Measurements from ENCODE around the gene TMEM87B. TPM values are rescaled to one million over a fixed set of nuclear protein-coding genes. Genes with fewer than 3 reads are reported as not detected.

TMEM87B gene
- total RNA-seq, 1 experiment from 2014 or later, result 16.3 TPM

DNA sequence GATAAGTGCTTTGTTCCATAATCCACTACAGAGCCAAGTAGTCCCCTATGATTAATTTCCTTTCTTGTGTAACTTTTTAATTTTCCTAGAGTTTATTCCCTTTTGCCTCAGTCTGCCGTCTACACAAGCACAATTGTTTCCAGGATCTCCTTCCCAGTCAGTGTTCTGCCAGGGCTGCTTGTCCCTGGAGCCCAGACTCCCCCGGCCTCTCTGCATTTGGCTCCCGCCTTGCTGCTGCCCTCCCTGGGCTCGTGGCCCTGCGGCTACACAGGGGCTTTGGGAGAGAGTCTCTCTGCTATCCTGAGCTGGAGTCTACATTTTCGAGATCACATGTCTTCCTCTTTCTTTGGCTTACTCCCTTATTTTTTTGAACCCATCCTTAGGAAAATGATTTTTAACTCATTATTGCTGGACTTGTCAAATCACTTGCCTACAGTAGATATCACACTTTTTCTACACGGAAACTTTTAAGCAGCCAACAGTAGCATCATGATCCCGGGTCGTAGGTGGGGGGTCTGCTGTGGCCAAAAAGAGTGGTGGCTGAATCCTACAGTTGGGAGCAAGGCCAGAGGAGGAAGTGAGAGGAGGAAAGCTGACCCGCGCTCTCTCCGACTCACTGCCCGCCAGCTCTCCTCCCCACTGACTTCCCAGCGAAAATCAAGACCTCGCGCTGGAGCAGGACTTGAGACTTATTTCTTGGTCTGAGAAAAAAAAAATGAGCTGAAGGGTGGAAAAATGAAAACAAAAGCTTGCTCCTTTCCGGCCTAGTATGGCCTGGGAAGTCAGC is 92.5 kb downstream of the TMEM87B start:
- H3K4me3 ChIP-seq (ENCODE audit: low read depth, low read length), result no peak overlapping the region
- DNase-seq, result no peak
- no peak overlapping the region for H3K27ac Mint-ChIP-seq (ENCODE audit: unreplicated experiment)
- no peaks in the 10 kb centered on the region for H3K27me3 ChIP-seq (replicated peaks; ENCODE audit: control insufficient read depth, insufficient read depth, low read length)
- no peaks in the 10 kb centered on the region for H3K4me1 Mint-ChIP-seq (ENCODE audit: low read depth, unreplicated experiment)
- H3K36me3 Mint-ChIP-seq (ENCODE audit: insufficient read depth, unreplicated experiment), result peaks cover 5% of the 10 kb centered on the region
- H3K9me3 Mint-ChIP-seq (ENCODE audit: unreplicated experiment), result no peaks in the 10 kb centered on the region
- no peak for TF ChIP-seq CTCF (IDR thresholded peaks at IDR 0.05; ENCODE audit: insufficient read depth in 1 of 2, low read depth in 1 of 2, low read length in 1 of 2, severe bottlenecking in 1 of 2, unreplicated experiment in 1 of 2)
- intact Hi-C loops (cut with micrococcal nuclease; ENCODE audit: unreplicated experiment), result no loop called here
- CTCF ChIA-PET, result no interaction called here
- H3K9me3 ChIP-seq, result no peaks in the 10 kb centered on the region
- POLR2A ChIA-PET, result no interaction called here
- H3K27me3 Mint-ChIP-seq (ENCODE audit: insufficient read depth, unreplicated experiment), result peaks cover 5% of the 10 kb centered on the region
- BruUV-seq (replicated peaks), result no TSS peak
- H3K36me3 ChIP-seq (ENCODE audit: control insufficient read depth, insufficient read depth, low read length), result no peaks in the 10 kb centered on the region
- no peaks in the 10 kb centered on the region for H3K4me1 ChIP-seq
- H3K4me3 Mint-ChIP-seq (ENCODE audit: unreplicated experiment), result no peak overlapping the region

DNA sequence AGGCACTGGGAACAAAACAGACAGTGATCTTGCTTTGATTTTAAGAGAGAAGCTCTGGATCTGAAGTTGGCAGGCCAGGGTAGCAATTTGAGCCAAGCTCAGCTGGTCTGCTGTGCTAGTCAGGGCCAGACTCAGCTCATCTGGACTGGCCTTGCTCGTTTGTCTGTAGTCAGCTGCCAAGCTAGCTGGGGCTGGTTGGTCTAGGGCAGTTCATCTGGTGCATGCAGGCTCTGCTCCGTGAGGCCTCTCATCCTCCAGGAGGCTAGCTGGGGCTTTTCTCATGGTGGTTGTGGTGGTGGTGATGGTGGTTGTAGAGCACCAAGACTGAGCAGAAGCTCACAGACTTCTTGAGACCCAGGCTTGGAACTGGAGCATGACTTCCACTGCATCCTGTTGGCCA is 93.4 kb downstream of the TMEM87B start:
- Mint-ChIP-seq H3K27ac (ENCODE audit: unreplicated experiment) (no peak overlapping the region), H3K4me3 (ENCODE audit: unreplicated experiment) (no peak overlapping the region), H3K36me3 (ENCODE audit: insufficient read depth, unreplicated experiment) (peaks cover 5% of the 10 kb centered on the region), H3K4me1 (ENCODE audit: low read depth, unreplicated experiment) (no peaks in the 10 kb centered on the region), H3K9me3 (ENCODE audit: unreplicated experiment) (no peaks in the 10 kb centered on the region), H3K27me3 (ENCODE audit: insufficient read depth, unreplicated experiment) (peaks cover 5% of the 10 kb centered on the region)
- no peaks in the 10 kb centered on the region for H3K4me1 ChIP-seq
- no peak overlapping the region for H3K4me3 ChIP-seq (ENCODE audit: low read depth, low read length)
- DNase-seq, result no peak
- TF ChIP-seq CTCF (IDR thresholded peaks at IDR 0.05; ENCODE audit: insufficient read depth in 1 of 2, low read depth in 1 of 2, low read length in 1 of 2, severe bottlenecking in 1 of 2, unreplicated experiment in 1 of 2), result no peak
- no peaks in the 10 kb centered on the region for H3K27me3 ChIP-seq (replicated peaks; ENCODE audit: control insufficient read depth, insufficient read depth, low read length)
- POLR2A ChIA-PET, result no interaction called here
- intact Hi-C loops (cut with micrococcal nuclease; ENCODE audit: unreplicated experiment), result no loop called here
- no peaks in the 10 kb centered on the region for H3K9me3 ChIP-seq
- BruUV-seq (replicated peaks), result no TSS peak
- H3K36me3 ChIP-seq (ENCODE audit: control insufficient read depth, insufficient read depth, low read length), result no peaks in the 10 kb centered on the region
- CTCF ChIA-PET, result no interaction called here

DNA sequence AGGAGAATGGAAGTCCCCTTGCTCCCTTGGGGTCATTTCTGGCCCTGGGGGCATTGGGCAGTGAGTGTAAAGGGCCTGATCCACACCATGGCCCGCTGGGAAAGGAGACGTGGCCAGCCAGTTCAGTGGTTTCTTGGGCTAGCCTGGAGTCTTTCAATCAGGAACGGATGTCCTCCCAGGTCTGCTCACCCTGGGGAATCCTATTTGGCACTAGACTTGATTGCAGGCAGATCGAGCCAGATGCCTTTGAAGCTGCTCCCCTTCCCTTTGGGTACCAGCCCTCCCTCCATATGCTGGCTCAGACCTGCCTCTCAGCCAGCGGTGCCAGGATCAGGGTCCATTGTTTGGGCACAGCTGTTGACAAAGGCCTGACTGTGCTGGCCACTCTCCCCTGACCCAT is 94.1 kb downstream of the TMEM87B start:
- no TSS peak for BruUV-seq (replicated peaks)
- no peaks in the 10 kb centered on the region for H3K36me3 ChIP-seq (ENCODE audit: control insufficient read depth, insufficient read depth, low read length)
- H3K36me3 Mint-ChIP-seq (ENCODE audit: insufficient read depth, unreplicated experiment), result peaks cover 5% of the 10 kb centered on the region
- no peaks in the 10 kb centered on the region for H3K9me3 Mint-ChIP-seq (ENCODE audit: unreplicated experiment)
- TF ChIP-seq CTCF (IDR thresholded peaks at IDR 0.05; ENCODE audit: insufficient read depth in 1 of 2, low read depth in 1 of 2, low read length in 1 of 2, severe bottlenecking in 1 of 2, unreplicated experiment in 1 of 2), result no peak
- peaks cover 5% of the 10 kb centered on the region for H3K27me3 Mint-ChIP-seq (ENCODE audit: insufficient read depth, unreplicated experiment)
- POLR2A ChIA-PET, result no interaction called here
- H3K4me3 Mint-ChIP-seq (ENCODE audit: unreplicated experiment), result no peak overlapping the region
- no peak for DNase-seq
- no peaks in the 10 kb centered on the region for H3K9me3 ChIP-seq
- no peaks in the 10 kb centered on the region for H3K27me3 ChIP-seq (replicated peaks; ENCODE audit: control insufficient read depth, insufficient read depth, low read length)
- CTCF ChIA-PET, result no interaction called here
- intact Hi-C loops (cut with micrococcal nuclease; ENCODE audit: unreplicated experiment), result no loop called here
- H3K4me1 ChIP-seq, result no peaks in the 10 kb centered on the region
- no peak overlapping the region for H3K27ac Mint-ChIP-seq (ENCODE audit: unreplicated experiment)
- no peak overlapping the region for H3K4me3 ChIP-seq (ENCODE audit: low read depth, low read length)
- no peaks in the 10 kb centered on the region for H3K4me1 Mint-ChIP-seq (ENCODE audit: low read depth, unreplicated experiment)
